H9 (cell line): ENCODE results near the gene WDR5B. TPM values are rescaled to one million over a fixed set of nuclear protein-coding genes. Genes with fewer than 3 reads are reported as not detected.

Experiments used
- DNase-seq: peaks from one replicate; pipeline ENCODE4 v3.0.0-alpha.2; 2017
- H2AFZ ChIP-seq: one replicate; pipeline ENCODE4 v1.6.1; 2013; ENCODE audit warnings: mild to moderate bottlenecking, low read length, control low read depth, moderate library complexity
- H2AK5ac ChIP-seq: 2 replicates; pipeline ENCODE4 v1.6.1; 2013; ENCODE audit warnings: low read length, control low read depth, mixed read lengths; ENCODE audit not compliant: insufficient read length
- H2BK120ac ChIP-seq: one replicate; pipeline ENCODE4 v1.6.1; 2013; ENCODE audit warnings: low read depth, mild to moderate bottlenecking, low read length, control low read depth, inconsistent platforms; ENCODE audit not compliant: poor library complexity, severe bottlenecking
- H2BK12ac ChIP-seq: 2 replicates; pipeline ENCODE4 v1.6.1; 2013; ENCODE audit warnings: low read length, control low read depth, mixed read lengths, low read depth; ENCODE audit not compliant: insufficient read length
- H2BK15ac ChIP-seq: 2 replicates; pipeline ENCODE4 v1.6.1; 2013; ENCODE audit warnings: low read depth, low read length, control low read depth
- H2BK20ac ChIP-seq: one replicate; pipeline ENCODE4 v1.6.1; 2013; ENCODE audit warnings: low read depth, mild to moderate bottlenecking, low read length, control low read depth, inconsistent platforms; ENCODE audit not compliant: poor library complexity, severe bottlenecking
- H2BK5ac ChIP-seq: 2 replicates; pipeline ENCODE4 v1.6.1; 2013; ENCODE audit warnings: low read length, control low read depth, mixed read lengths; ENCODE audit not compliant: insufficient read length
- H3K14ac ChIP-seq: 2 replicates; pipeline ENCODE4 v1.6.1; 2013; ENCODE audit warnings: low read length, control low read depth; ENCODE audit not compliant: insufficient read depth
- H3K18ac ChIP-seq: 2 replicates; pipeline ENCODE4 v1.6.1; 2013; ENCODE audit warnings: low read depth, mild to moderate bottlenecking, mixed read lengths, low read length, control low read depth; ENCODE audit not compliant: insufficient read length
- H3K23ac ChIP-seq: 2 replicates; pipeline ENCODE4 v1.6.1; 2013; ENCODE audit warnings: low read length, control low read depth, mixed read lengths, low read depth; ENCODE audit not compliant: insufficient read length
- H3K23me2 ChIP-seq: 2 replicates; pipeline ENCODE4 v1.6.1; 2013; ENCODE audit warnings: low read depth, mild to moderate bottlenecking, mixed read lengths, low read length, control low read depth; ENCODE audit not compliant: insufficient read length, poor library complexity, severe bottlenecking
- H3K27ac ChIP-seq: 2 replicates; pipeline ENCODE4 v1.5.1; 2013; ENCODE audit warnings: low read length, control low read depth, mixed read lengths, low read depth; ENCODE audit not compliant: insufficient read length
- H3K27me3 ChIP-seq: 2 replicates; pipeline ENCODE4 v1.6.1; 2013; ENCODE audit warnings: low read length, control low read depth, inconsistent platforms; ENCODE audit not compliant: insufficient read depth
- H3K4ac ChIP-seq: 2 replicates; pipeline ENCODE4 v1.6.1; 2013; ENCODE audit warnings: low read depth, mild to moderate bottlenecking, control low read depth, inconsistent platforms, low read length, moderate library complexity
- H3K4me1 ChIP-seq: 2 replicates; pipeline ENCODE4 v1.6.1; 2013; ENCODE audit warnings: low read length, control low read depth, inconsistent platforms; ENCODE audit not compliant: insufficient read depth
- H3K4me2 ChIP-seq: 2 replicates; pipeline ENCODE4 v1.6.1; 2013; ENCODE audit warnings: low read length, control low read depth, mixed read lengths; ENCODE audit not compliant: insufficient read length, insufficient read depth
- H3K56ac ChIP-seq: 2 replicates; pipeline ENCODE4 v1.6.1; 2013; ENCODE audit warnings: low read depth, mild to moderate bottlenecking, mixed read lengths, low read length, control low read depth; ENCODE audit not compliant: insufficient read length
- H3K79me1 ChIP-seq: 2 replicates; pipeline ENCODE4 v1.6.1; 2013; ENCODE audit warnings: low read depth, mild to moderate bottlenecking, moderate library complexity, low read length, control low read depth, inconsistent platforms; ENCODE audit not compliant: insufficient read depth, poor library complexity, severe bottlenecking
- H3K79me2 ChIP-seq: 2 replicates; pipeline ENCODE4 v1.6.1; 2013; ENCODE audit warnings: low read length, control low read depth, inconsistent platforms; ENCODE audit not compliant: insufficient read depth
- H3K9ac ChIP-seq: 2 replicates; pipeline ENCODE4 v1.6.1; 2013; ENCODE audit warnings: low read length, control low read depth, mixed read lengths; ENCODE audit not compliant: insufficient read length; ENCODE audit errors: extremely low read depth
- H3K9me3 ChIP-seq: one replicate; pipeline ENCODE4 v1.6.1; 2013; ENCODE audit warnings: low read depth, low read length, inconsistent platforms; ENCODE audit not compliant: control insufficient read depth
- H3T11ph ChIP-seq: one replicate; pipeline ENCODE4 v1.6.1; 2013; ENCODE audit warnings: mild to moderate bottlenecking, low read length, control low read depth, inconsistent platforms
- H4K20me1 ChIP-seq: one replicate; pipeline ENCODE4 v1.6.1; 2013; ENCODE audit not compliant: control insufficient read depth, insufficient read length, insufficient read depth
- H4K5ac ChIP-seq: 2 replicates; pipeline ENCODE4 v1.6.1; 2013; ENCODE audit warnings: low read depth, mild to moderate bottlenecking, mixed read lengths, low read length, control low read depth; ENCODE audit not compliant: insufficient read length
- H4K8ac ChIP-seq: replicated peaks from 2 replicates; pipeline ENCODE4 v1.6.1; 2013; ENCODE audit warnings: low read length, control low read depth, mixed read lengths, low read depth; ENCODE audit not compliant: insufficient read length
- H4K91ac ChIP-seq: 2 replicates; pipeline ENCODE4 v1.6.1; 2013; ENCODE audit warnings: low read depth, mild to moderate bottlenecking, moderate library complexity, mixed read lengths, low read length, control low read depth; ENCODE audit not compliant: insufficient read length
- H3K27ac Mint-ChIP-seq, 3 experiments: 2 replicates in 2 of 3; 3 replicates in 1 of 3; pipeline ENCODE4 v1.8.0; 2020 to 2021; ENCODE audit warnings: mixed read lengths in 3 of 3, mild to moderate bottlenecking in 1 of 3, moderate library complexity in 1 of 3
- H3K27me3 Mint-ChIP-seq: 2 replicates; pipeline ENCODE4 v1.8.0; 2021; ENCODE audit warnings: low read depth, mild to moderate bottlenecking, moderate library complexity, mixed read lengths
- H3K36me3 Mint-ChIP-seq, 3 experiments: 2 replicates in 2 of 3; 3 replicates in 1 of 3; pipeline ENCODE4 v1.8.0; 2020 to 2021; ENCODE audit warnings: low read depth in 3 of 3, mixed read lengths in 3 of 3; ENCODE audit not compliant: insufficient read depth in 1 of 3
- H3K4me1 Mint-ChIP-seq, 2 experiments: 2 replicates each; pipeline ENCODE4 v1.8.0; 2020; ENCODE audit warnings: mixed read lengths in 2 of 2
- H3K4me3 Mint-ChIP-seq, 2 experiments: 2 replicates in 1 of 2; 3 replicates in 1 of 2; pipeline ENCODE4 v1.8.0; 2020 to 2021; ENCODE audit warnings: mild to moderate bottlenecking in 2 of 2, mixed read lengths in 2 of 2, moderate library complexity in 1 of 2
- H3K9me3 Mint-ChIP-seq, 2 experiments: 2 replicates in 1 of 2; 3 replicates in 1 of 2; pipeline ENCODE4 v1.8.0; 2020; ENCODE audit warnings: mild to moderate bottlenecking in 2 of 2, mixed read lengths in 2 of 2, moderate library complexity in 1 of 2
- CTCF ChIP-seq: fragments of 200-600 bp; sonication (generic); conservative IDR thresholded peaks from 3 replicates; pipeline ENCODE4 v1.8.0; 2021; ENCODE audit warnings: antibody characterized with exemption, mild to moderate bottlenecking
- WGBS: extraction: QIAGEN DNeasy Blood & Tissue Kit; methylation state at CpG from one replicate; pipeline ENCODE4 v1.1.7; 2013; ENCODE audit warnings: missing lambda C conversion rate, low lambda C conversion rate, mixed read lengths; ENCODE audit not compliant: insufficient read length; ENCODE audit errors: extremely low coverage; 5-methylcytosine and 5-hydroxymethylcytosine counted together
- total RNA-seq: library from RNA; stranded (reverse); gene quantifications from 2 replicates; pipeline ENCODE4 v1.2.1, GENCODE V29; 2021

WDR5B gene
- total RNA-seq, 1 experiment from 2014 or later: 3.7 TPM

- Histone ChIP-seq H2AFZ (no peak overlapping the region), H4K5ac (no peak overlapping the region), H3T11ph (no peak overlapping the region), H3K27me3 (no peaks in the 10 kb centered on the region), H4K20me1 (no peaks in the 10 kb centered on the region), H2AK5ac (no peak overlapping the region), H2BK20ac (no peak overlapping the region), H3K23ac (no peak overlapping the region), H3K56ac (no peak overlapping the region), H2BK15ac (no peak overlapping the region), H2BK120ac (no peak overlapping the region), H3K79me2 (peaks cover 10% of the 10 kb centered on the region; the same call in 1 of the 2 replicates), H2BK12ac (no peak overlapping the region), H3K14ac (no peak overlapping the region), H3K79me1 (peaks cover 4% of the 10 kb centered on the region), H3K18ac (no peak overlapping the region), H3K4ac (no peak overlapping the region), H2BK5ac (no peak overlapping the region), H3K23me2 (peaks cover 4% of the 10 kb centered on the region), H4K91ac (no peak overlapping the region), H3K27ac (no peak overlapping the region), H3K4me2 (no peak overlapping the region), H3K9ac (no peak overlapping the region), H3K4me1 (no peaks in the 10 kb centered on the region), H3K9me3 (no peaks in the 10 kb centered on the region), H4K8ac (no peak overlapping the region)
- Mint-ChIP-seq H3K27ac (no peak overlapping the region), H3K36me3 (peaks cover 2 to 9% (median 8%) of the 10 kb centered on the region in 3 experiments; a peak in 5 of 7 replicates), H3K4me3 (no peak overlapping the region), H3K9me3 (no peaks in the 10 kb centered on the region), H3K4me1 (peaks cover 6 to 10% of the 10 kb centered on the region in 2 experiments; a peak in 2 of 4 replicates), H3K27me3 (no peaks in the 10 kb centered on the region)
- no peak for TF ChIP-seq CTCF
- no peak for DNase-seq
- no CpG with 5 or more reads among the region's 4 CpGs for WGBS
Observed at GRCh38 chr3:122377975-122378374, 37.9 kb downstream of the WDR5B start.
